ENCODE measurements around the gene S100A16.
"Not testable (repeated sequence)": the region's sequence is repeated elsewhere in the genome, so short reads cannot be mapped to it uniquely, and the experiment has no call there.

Gene S100A16

GRCh38 chr1:153562021-153562420, 50.9 kb downstream of the S100A16 start:
- DNase-seq = not testable (repeated sequence)

- no peak for DNase-seq
Measured at GRCh38 chr1:153561466-153561985, 51.4 kb downstream of the S100A16 start.

- DNase-seq = no peak
Measured at GRCh38 chr1:153560771-153561465, 52.0 kb downstream of the S100A16 start.

- no peak for DNase-seq
Measured at GRCh38 chr1:153560241-153560640, 52.7 kb downstream of the S100A16 start.

- DNase-seq = no peak
Measured at GRCh38 chr1:153557877-153558276, 55.1 kb downstream of the S100A16 start.

All from T-helper 2 cell (primary cell).